H1 (cell line): ENCODE results near the gene TRAF5. TPM values are rescaled to one million over a fixed set of nuclear protein-coding genes. Genes with fewer than 3 reads are reported as not detected.
"Not testable (repeated sequence)": the region's sequence is repeated elsewhere in the genome, so short reads cannot be mapped to it uniquely, and the experiment has no call there.

Experiments
- CTCF ChIA-PET: fragments of 300-600 bp; sonication (Branson Sonifier 250); formaldehyde crosslinking; loops from one replicate; lab custom pipeline; 2021; ENCODE audit not compliant: partially characterized antibody; lab: Charles Lee
- POLR2A ChIA-PET: fragments of 300-600 bp; sonication (Branson Sonifier 250); formaldehyde crosslinking; loops from one replicate; lab custom pipeline; 2021; ENCODE audit warnings: inconsistent platforms; ENCODE audit not compliant: partially characterized antibody; lab: Charles Lee
- DNase-seq, 2 experiments: peaks; one replicate each; pipeline versions ENCODE4 v3.0.0 to v3.0.0-alpha.2; 2010 to 2022; ENCODE audit warnings: low spot score in 2 of 2, low read depth in 1 of 2, mixed read lengths in 1 of 2
- FAIRE-seq: peaks from 2 replicates; lab custom pipeline; 2011; peaks lifted over from hg19 to GRCh38; lab: Jason Lieb, UNC
- H2AFZ ChIP-seq: 2 replicates; pipeline ENCODE4 v1.8.1; 2012; ENCODE audit warnings: low read length, inconsistent platforms
- H2AK5ac ChIP-seq: 2 replicates; pipeline ENCODE4 v1.6.1; 2013; ENCODE audit warnings: low read depth, low read length
- H2BK120ac ChIP-seq: replicated peaks from 2 replicates; pipeline ENCODE3; 2013; ENCODE audit warnings: low read depth, low read length, inconsistent platforms
- H2BK12ac ChIP-seq: 2 replicates; pipeline ENCODE4 v1.6.1; 2013; ENCODE audit warnings: low read depth, low read length
- H2BK15ac ChIP-seq: 2 replicates; pipeline ENCODE4 v1.6.1; 2013; ENCODE audit warnings: low read length
- H2BK20ac ChIP-seq: 2 replicates; pipeline ENCODE4 v1.6.1; 2013; ENCODE audit warnings: low read length
- H2BK5ac ChIP-seq: 2 replicates; pipeline ENCODE4 v1.6.1; 2013; ENCODE audit warnings: low read depth, low read length
- H3K14ac ChIP-seq: 2 replicates; pipeline ENCODE4 v1.6.1; 2013; ENCODE audit warnings: inconsistent platforms; ENCODE audit not compliant: insufficient read length
- H3K18ac ChIP-seq: 2 replicates; pipeline ENCODE4 v1.6.1; 2013; ENCODE audit warnings: low read length; ENCODE audit errors: extremely low read depth
- H3K23ac ChIP-seq: 2 replicates; pipeline ENCODE4 v1.6.1; 2013; ENCODE audit warnings: inconsistent platforms; ENCODE audit not compliant: insufficient read length
- H3K23me2 ChIP-seq: 2 replicates; pipeline ENCODE4 v1.6.1; 2013; ENCODE audit warnings: low read depth, low read length
- H3K27ac ChIP-seq: 2 replicates; pipeline ENCODE4 v1.6.1; 2011; ENCODE audit warnings: low read depth, low read length, inconsistent platforms
- H3K27me3 ChIP-seq, 4 experiments: replicated peaks in 1 of 4; 1 replicate in 1 of 4; 2 replicates in 3 of 4; pipeline versions ENCODE4 v1.6.1 to v1.8.1; 2011 to 2013; ENCODE audit warnings: low read length in 3 of 4, mild to moderate bottlenecking in 3 of 4, inconsistent platforms in 2 of 4, mixed read lengths in 2 of 4, moderate library complexity in 1 of 4; ENCODE audit not compliant: control insufficient read depth in 3 of 4, insufficient read depth in 3 of 4; ENCODE audit errors: extremely low read depth in 1 of 4
- H3K36me3 ChIP-seq, 4 experiments: 2 replicates each; pipeline versions ENCODE4 v1.6.1 to v1.8.1; 2011 to 2013; ENCODE audit warnings: mild to moderate bottlenecking in 4 of 4, low read length in 3 of 4, moderate library complexity in 2 of 4, control low read depth in 1 of 4, inconsistent platforms in 1 of 4; ENCODE audit not compliant: insufficient read depth in 4 of 4, control insufficient read depth in 2 of 4
- H3K4ac ChIP-seq: replicated peaks from 2 replicates; pipeline ENCODE3; 2013; ENCODE audit warnings: low read length, low read depth, mixed read lengths, inconsistent platforms; ENCODE audit not compliant: insufficient read length
- H3K4me1 ChIP-seq, 4 experiments: replicated peaks in 1 of 4; 1 replicate in 1 of 4; 2 replicates in 3 of 4; pipeline versions ENCODE4 v1.6.1 to v1.8.1; 2011 to 2013; ENCODE audit warnings: low read length in 3 of 4, inconsistent platforms in 2 of 4, mixed read lengths in 1 of 4; ENCODE audit not compliant: insufficient read depth in 4 of 4, control insufficient read depth in 3 of 4
- H3K4me2 ChIP-seq, 2 experiments: 2 replicates each; pipeline versions ENCODE4 v1.6.1 to v1.8.1; 2011 to 2013; ENCODE audit warnings: low read depth in 2 of 2, low read length in 2 of 2, control low read depth in 1 of 2, inconsistent platforms in 1 of 2, mild to moderate bottlenecking in 1 of 2; ENCODE audit not compliant: insufficient read depth in 1 of 2
- H3K4me3 ChIP-seq, 4 experiments: fragments of 200-600, 300-600 bp in 1 of 4; sonication (generic), shearing (Covaris generic), sonication (Bioruptor Twin) in 1 of 4; 2 replicates each; pipeline versions ENCODE4 v1.5.1 to v1.8.1; 2011 to 2016; ENCODE audit warnings: low read length in 4 of 4, low read depth in 3 of 4, control low read depth in 2 of 4, inconsistent platforms in 2 of 4, mild to moderate bottlenecking in 2 of 4, mixed read lengths in 1 of 4, moderate library complexity in 1 of 4; ENCODE audit not compliant: insufficient read depth in 2 of 4; ENCODE audit errors: extremely low read depth in 1 of 4
- H3K56ac ChIP-seq: replicated peaks from 2 replicates; pipeline ENCODE3; 2013; ENCODE audit warnings: low read depth, mild to moderate bottlenecking, mixed read lengths, low read length, inconsistent platforms; ENCODE audit not compliant: insufficient read length
- H3K79me1 ChIP-seq: 2 replicates; pipeline ENCODE4 v1.6.1; 2013; ENCODE audit warnings: low read depth, low read length, control low read depth
- H3K79me2 ChIP-seq, 2 experiments: 2 replicates each; pipeline versions ENCODE4 v1.6.1 to v1.8.1; 2012 to 2013; ENCODE audit warnings: low read length in 2 of 2, mild to moderate bottlenecking in 2 of 2, inconsistent platforms in 1 of 2; ENCODE audit not compliant: insufficient read depth in 2 of 2, control insufficient read depth in 1 of 2
- H3K9ac ChIP-seq, 4 experiments: replicated peaks in 1 of 4; 1 replicate in 1 of 4; 2 replicates in 3 of 4; pipeline versions ENCODE4 v1.6.1 to v1.8.1; 2011 to 2013; ENCODE audit warnings: low read depth in 3 of 4, low read length in 3 of 4, control low read depth in 2 of 4, mild to moderate bottlenecking in 2 of 4, moderate library complexity in 2 of 4, inconsistent platforms in 1 of 4; ENCODE audit errors: extremely low read depth in 1 of 4
- H3K9me3 ChIP-seq, 2 experiments: 2 replicates each; pipeline versions ENCODE4 v1.6.1 to v1.8.1; 2012 to 2013; ENCODE audit warnings: mild to moderate bottlenecking in 2 of 2, moderate library complexity in 2 of 2, control low read depth in 1 of 2, inconsistent platforms in 1 of 2, low read depth in 1 of 2, low read length in 1 of 2, mixed read lengths in 1 of 2; ENCODE audit not compliant: insufficient read depth in 2 of 2
- H4K20me1 ChIP-seq, 2 experiments: replicated peaks in 1 of 2; 2 replicates each; pipeline versions ENCODE3 to v1.8.1; 2011 to 2013; ENCODE audit warnings: inconsistent platforms in 2 of 2, low read length in 2 of 2, mild to moderate bottlenecking in 1 of 2; ENCODE audit not compliant: insufficient read depth in 2 of 2, control insufficient read depth in 1 of 2
- H4K5ac ChIP-seq: 2 replicates; pipeline ENCODE4 v1.6.1; 2013; ENCODE audit warnings: low read length, low read depth, mixed read lengths, inconsistent platforms; ENCODE audit not compliant: insufficient read length
- H4K8ac ChIP-seq: 2 replicates; pipeline ENCODE4 v1.8.0; 2013; ENCODE audit warnings: mild to moderate bottlenecking, moderate library complexity, low read length, inconsistent platforms; ENCODE audit not compliant: insufficient read depth; ENCODE audit errors: extremely low read depth
- H4K91ac ChIP-seq: replicated peaks from 2 replicates; pipeline ENCODE3; 2013; ENCODE audit warnings: low read length, mixed read lengths, inconsistent platforms; ENCODE audit not compliant: insufficient read length
- WGBS, 2 experiments: shearing (Covaris generic) in 1 of 2; methylation state at CpG; one replicate each; pipeline versions ENCODE4 v1.1.6 to v1.1.7; 2013 to 2015; ENCODE audit warnings: low lambda C conversion rate in 2 of 2, mixed read lengths in 2 of 2, inconsistent platforms in 1 of 2, low coverage in 1 of 2, missing lambda C conversion rate in 1 of 2; ENCODE audit not compliant: insufficient replicate concordance in 2 of 2, insufficient coverage in 1 of 2, insufficient read length in 1 of 2; ENCODE audit errors: extremely low coverage in 1 of 2, missing lambda C conversion rate in 1 of 2; 5-methylcytosine and 5-hydroxymethylcytosine counted together
- polyA plus RNA-seq, 7 experiments: library from polyadenylated mRNA; depleted of rRNA in 3 of 7; stranded (reverse) in 5 of 7; unstranded in 2 of 7; fragments of >200 nt in 5 of 7; fragments of 200-250 nt in 2 of 7; gene quantifications; 1 replicate in 5 of 7; 2 replicates in 1 of 7; 4 replicates in 1 of 7; pipeline versions ENCODE4 v1.2.1 to v1.2.3, GENCODE V29; 2011 to 2013; ENCODE audit warnings: missing spikeins in 2 of 7, mixed read lengths in 2 of 7
- total RNA-seq: library from RNA; stranded (reverse); fragmentation: NEBNext Ultra II Directional; extraction: Animal tissue kit (Norgen Biotek cat#: 25700); gene quantifications from 2 replicates; pipeline ENCODE4 v1.2.1, GENCODE V29; 2021

The TRAF5 gene
- total and polyA plus RNA-seq, 2 of the 8 experiments (the other 6 are each of a cell fraction or from before 2014, with no cell fraction given) = 13.0 to 17.1 TPM

- WGBS, 2 experiments = 100% methylated on average over 7 of the region's 7 CpGs; no CpG with 5 or more reads in 1 of the 2 experiments
- not testable (repeated sequence) for H3K36me3 ChIP-seq, H3K56ac ChIP-seq
These were observed 81.1 kb downstream of the TRAF5 start for GRCh38 chr1:211407749-211408148.

More at GRCh38 chr1:211407749-211408148, 81.1 kb downstream of the TRAF5 start:
- ChIA-PET CTCF (interaction anchor here (2.3 kb wide), 1 partner anchor 9 kb away, joined by 6 read pairs; no protein-coding TSS in a partner anchor), POLR2A (interaction anchor here (1.2 kb wide), 1 partner anchor 8 kb away, joined by 3 read pairs; no protein-coding TSS in a partner anchor)
- H3K79me1 ChIP-seq, H3K18ac ChIP-seq, H4K8ac ChIP-seq, H3K79me2 ChIP-seq, H3K14ac ChIP-seq, H3K4me2 ChIP-seq, H4K91ac ChIP-seq, FAIRE-seq, H3K4me3 ChIP-seq, H2BK20ac ChIP-seq, H3K27ac ChIP-seq, H2AK5ac ChIP-seq, H3K4me1 ChIP-seq, H3K23ac ChIP-seq, H4K20me1 ChIP-seq, H2BK120ac ChIP-seq, H2BK12ac ChIP-seq, H2AFZ ChIP-seq, H2BK5ac ChIP-seq, H3K4ac ChIP-seq, DNase-seq, H3K23me2 ChIP-seq, H2BK15ac ChIP-seq, H3K27me3 ChIP-seq, H3K9ac ChIP-seq, H4K5ac ChIP-seq: not testable (repeated sequence)
- peaks cover 13 to 24% of the 10 kb centered on the region in 2 experiments for H3K9me3 ChIP-seq
